K562 (cell line): ENCODE results near the gene EVA1B. TPM values are rescaled to one million over a fixed set of nuclear protein-coding genes. Genes with fewer than 3 reads are reported as not detected.

Experiments used
- ILF3 ChIP-seq: fragments of 450-650 bp; IDR thresholded peaks from 2 replicates; pipeline ENCODE4 v1.6.1; 2018; ENCODE audit warnings: antibody characterized with exemption, mild to moderate bottlenecking, moderate library complexity, borderline replicate concordance
- KLF1 ChIP-seq: fragments of 450-650 bp; IDR thresholded peaks from 2 replicates; pipeline ENCODE4 v1.6.1; 2016; ENCODE audit warnings: missing genetic modification characterization, missing compliant biosample characterization
- MCM5 ChIP-seq: fragments of 450-650 bp; IDR thresholded peaks from 2 replicates; pipeline ENCODE4 v1.6.1; 2016; ENCODE audit warnings: low read depth
- PBX2 ChIP-seq, 2 experiments: IDR thresholded peaks in 1 of 2; conservative IDR thresholded peaks in 1 of 2; 2 replicates each; pipeline ENCODE4 v1.6.1; 2016; ENCODE audit warnings: low read depth in 2 of 2, mild to moderate bottlenecking in 1 of 2, missing compliant biosample characterization in 1 of 2, missing genetic modification characterization in 1 of 2, moderate library complexity in 1 of 2
- SIN3B ChIP-seq: fragments of 450-650 bp; IDR thresholded peaks from 2 replicates; pipeline ENCODE4 v1.6.1; 2017; ENCODE audit warnings: low read depth, mild to moderate bottlenecking, moderate library complexity
- SRSF7 ChIP-seq: fragments of 200-400 bp; formaldehyde crosslinking; optimal IDR thresholded peaks from 2 replicates; pipeline ENCODE3; 2017; ENCODE audit warnings: mild to moderate bottlenecking, low read depth, low read length
- TBL1XR1 ChIP-seq, 2 experiments: IDR thresholded peaks; 2 replicates each; pipeline ENCODE4 v1.6.1; 2012; ENCODE audit warnings: improper control_type of control experiment in 2 of 2, low read length in 2 of 2, mild to moderate bottlenecking in 1 of 2
- TCF7L2 ChIP-seq: fragments of 150-350 bp; IDR thresholded peaks from 2 replicates; pipeline ENCODE4 v1.6.1; 2016; ENCODE audit warnings: low read depth, mild to moderate bottlenecking, low read length, moderate library complexity
- THAP12 ChIP-seq: fragments of 250-450 bp; sonication (Bioruptor Pico); IDR thresholded peaks from 2 replicates; pipeline ENCODE4 v1.9.0; 2021; ENCODE audit warnings: mild to moderate bottlenecking, inconsistent platforms
- THAP7 ChIP-seq: fragments of 250-450 bp; sonication (Bioruptor Pico); IDR thresholded peaks from 2 replicates; pipeline ENCODE4 v1.5.0; 2021
- ZBTB11 ChIP-seq, 3 experiments: fragments of 200-800 bp in 1 of 3; fragments of 250-450 bp in 1 of 3; fragments of 450-650 bp in 1 of 3; sonication (Bioruptor Pico) in 1 of 3; sonication (Bioruptor generic) in 1 of 3; formaldehyde crosslinking in 1 of 3; IDR thresholded peaks; 2 replicates each; pipeline versions ENCODE4 v1.6.1 to v1.8.0; 2016 to 2022; ENCODE audit warnings: mild to moderate bottlenecking in 2 of 3, missing genetic modification characterization in 2 of 3, missing compliant biosample characterization in 1 of 3, moderate library complexity in 1 of 3
- ZBTB43 ChIP-seq: sonication (generic); formaldehyde crosslinking; IDR thresholded peaks from 2 replicates; pipeline ENCODE4 v1.8.0; 2023; ENCODE audit warnings: mild to moderate bottlenecking, missing genetic modification reagents
- ZNF174 ChIP-seq: fragments of 250-450 bp; sonication (Bioruptor Pico); IDR thresholded peaks from 2 replicates; pipeline ENCODE4 v1.4.0; 2020; ENCODE audit warnings: mild to moderate bottlenecking
- ZNF23 ChIP-seq: fragments of 250-450 bp; sonication (Bioruptor Pico); IDR thresholded peaks from 2 replicates; pipeline ENCODE4 v1.4.0; 2020; ENCODE audit warnings: mild to moderate bottlenecking
- ZNF512 ChIP-seq: IDR thresholded peaks from 2 replicates; pipeline ENCODE4 v1.6.1; 2016; ENCODE audit warnings: missing genetic modification characterization, missing compliant biosample characterization
- polyA plus RNA-seq, 8 experiments: library from polyadenylated mRNA; depleted of rRNA in 4 of 8; stranded (reverse) in 5 of 8; unstranded in 3 of 8; fragments of >200 nt; fragmentation: Nextera tagmentation in 2 of 8; fragmentation: Illumina TruSeq in 1 of 8; extraction: Ambion mirVana in 2 of 8; extraction: Trizol in 1 of 8; gene quantifications; 2 replicates each; pipeline versions ENCODE4 v1.2.1 to v1.2.3, GENCODE V29; 2011 to 2014; ENCODE audit warnings: inconsistent platforms in 1 of 8, missing spikeins in 1 of 8
- total RNA-seq, 7 experiments: library from RNA; depleted of rRNA in 6 of 7; stranded (reverse); fragments of >200 nt in 6 of 7; fragmentation: Illumina TruSeq in 2 of 7; extraction: Trizol in 2 of 7; gene quantifications; 2 replicates each; pipeline versions ENCODE4 v1.2.1 to v1.2.3, GENCODE V29; 2011 to 2021; ENCODE audit warnings: low replicate concordance in 1 of 7

EVA1B gene
- total and polyA plus RNA-seq, 9 of the 15 experiments (the other 6 are each of a cell fraction or from before 2014, with no cell fraction given) = 0.08 to 65.7 (median 2.4) TPM

GRCh38 chr1:36372617-36373016 lies 49.2 kb upstream of the EVA1B start (continued):
- TF ChIP-seq THAP12 = no peak
- no peak for TF ChIP-seq ILF3
- no peak for TF ChIP-seq ZNF23 (CRISPR knock-in tag)
- no peak for TF ChIP-seq TBL1XR1 (IDR thresholded peaks at IDR 0.05; ENCODE audit: low read length in 2 of 2)
- TF ChIP-seq ZBTB11 (CRISPR knock-in tag; IDR thresholded peaks at IDR 0.05) = no peak; a peak in 1 of 6 replicates
- no peak for TF ChIP-seq ZBTB43 (CRISPR knock-in tag)
- TF ChIP-seq KLF1 = no peak
- no peak for TF ChIP-seq THAP7 (CRISPR knock-in tag)
- no peak for TF ChIP-seq SIN3B
- TF ChIP-seq ZNF512 (tag) = no peak
- TF ChIP-seq MCM5 = no peak
- no peak for TF ChIP-seq PBX2 (CRISPR knock-in tag; IDR thresholded peaks at IDR 0.05; ENCODE audit: low read depth)
- no peak for TF ChIP-seq PBX2 (tag; conservative IDR thresholded peaks at IDR 0.05; ENCODE audit: low read depth)
- TF ChIP-seq TCF7L2 = no peak
- no peak for TF ChIP-seq ZNF174 (CRISPR knock-in tag)
- TF ChIP-seq SRSF7 = no peak
